NCI-H2081 treated with DMSO at 0.1 percent for 48 hours (cell line): ENCODE data around the gene LRFN5.
"Not testable (repeated sequence)": the region's sequence is repeated elsewhere in the genome, so short reads cannot be mapped to it uniquely, and the experiment has no call there.

Experiments
- DNase-seq: peaks from one replicate; lab custom pipeline; 2025; lab: John Stamatoyannopoulos, UW

The LRFN5 gene

GRCh38 chr14:41606532-41607303 is at the start of gene LRFN5:
Gene LRFN5 (plus strand): TSS chr14:41606876.
- no peak for DNase-seq

- no peak for DNase-seq
Measured at GRCh38 chr14:41558490-41558889, 48.2 kb upstream of the LRFN5 start.

- not testable (repeated sequence) for DNase-seq
Measured at GRCh38 chr14:41566864-41567263, 39.8 kb upstream of the LRFN5 start.

- no peak for DNase-seq
Measured at GRCh38 chr14:41568979-41569378, 37.7 kb upstream of the LRFN5 start.

GRCh38 chr14:41570415-41571155 is 36.1 kb upstream of the LRFN5 start:
- no peak for DNase-seq

GRCh38 chr14:41586237-41586636 is 20.4 kb upstream of the LRFN5 start:
- no peak for DNase-seq

GRCh38 chr14:41597647-41598046 is 9.0 kb upstream of the LRFN5 start:
- no peak for DNase-seq

- DNase-seq, result not testable (repeated sequence)
Measured at GRCh38 chr14:41599805-41600385, 6.8 kb upstream of the LRFN5 start.

- DNase-seq, result no peak
Measured at GRCh38 chr14:41604721-41605531, 1.8 kb upstream of the LRFN5 start.

- DNase-seq, result no peak
Measured at GRCh38 chr14:41605550-41606281, 960 bp upstream of the LRFN5 start.

GRCh38 chr14:41606282-41606531 is 469 bp upstream of the LRFN5 start:
- no peak for DNase-seq

GRCh38 chr14:41607304-41607775 is 664 bp downstream of the LRFN5 start:
- no peak for DNase-seq

GRCh38 chr14:41607966-41608663 is 1.4 kb downstream of the LRFN5 start:
- DNase-seq, result no peak

- no peak for DNase-seq
Measured at GRCh38 chr14:41608681-41609390, 2.2 kb downstream of the LRFN5 start.

GRCh38 chr14:41609704-41610183 is 3.1 kb downstream of the LRFN5 start:
- no peak for DNase-seq

- no peak for DNase-seq
Measured at GRCh38 chr14:41615011-41615595, 8.4 kb downstream of the LRFN5 start.

- no peak for DNase-seq
Measured at GRCh38 chr14:41623736-41624135, 17.1 kb downstream of the LRFN5 start.

GRCh38 chr14:41629876-41630275 is 23.2 kb downstream of the LRFN5 start:
- DNase-seq, result no peak

- no peak for DNase-seq
Measured at GRCh38 chr14:41634286-41634685, 27.6 kb downstream of the LRFN5 start.
